ENCODE results near the gene TCEA2. TPM values are rescaled to one million over a fixed set of nuclear protein-coding genes. Genes with fewer than 3 reads are reported as not detected.
A peak's percentile ranks its signal among the peaks of the same experiment; 100 is the strongest.

The TCEA2 gene
- total and polyA plus RNA-seq, 9 of the 15 experiments (the other 6 are each of a cell fraction or from before 2014, with no cell fraction given) = 1.4 to 28.7 (median 5.4) TPM

- TF ChIP-seq MGA (IDR thresholded peaks at IDR 0.05) = no peak
- TF ChIP-seq THRAP3 (IDR thresholded peaks at IDR 0.05; ENCODE audit: borderline replicate concordance) = no peak
- TF ChIP-seq BCOR (IDR thresholded peaks at IDR 0.05) = peak; percentile 90
- TF ChIP-seq, protein P1, sequence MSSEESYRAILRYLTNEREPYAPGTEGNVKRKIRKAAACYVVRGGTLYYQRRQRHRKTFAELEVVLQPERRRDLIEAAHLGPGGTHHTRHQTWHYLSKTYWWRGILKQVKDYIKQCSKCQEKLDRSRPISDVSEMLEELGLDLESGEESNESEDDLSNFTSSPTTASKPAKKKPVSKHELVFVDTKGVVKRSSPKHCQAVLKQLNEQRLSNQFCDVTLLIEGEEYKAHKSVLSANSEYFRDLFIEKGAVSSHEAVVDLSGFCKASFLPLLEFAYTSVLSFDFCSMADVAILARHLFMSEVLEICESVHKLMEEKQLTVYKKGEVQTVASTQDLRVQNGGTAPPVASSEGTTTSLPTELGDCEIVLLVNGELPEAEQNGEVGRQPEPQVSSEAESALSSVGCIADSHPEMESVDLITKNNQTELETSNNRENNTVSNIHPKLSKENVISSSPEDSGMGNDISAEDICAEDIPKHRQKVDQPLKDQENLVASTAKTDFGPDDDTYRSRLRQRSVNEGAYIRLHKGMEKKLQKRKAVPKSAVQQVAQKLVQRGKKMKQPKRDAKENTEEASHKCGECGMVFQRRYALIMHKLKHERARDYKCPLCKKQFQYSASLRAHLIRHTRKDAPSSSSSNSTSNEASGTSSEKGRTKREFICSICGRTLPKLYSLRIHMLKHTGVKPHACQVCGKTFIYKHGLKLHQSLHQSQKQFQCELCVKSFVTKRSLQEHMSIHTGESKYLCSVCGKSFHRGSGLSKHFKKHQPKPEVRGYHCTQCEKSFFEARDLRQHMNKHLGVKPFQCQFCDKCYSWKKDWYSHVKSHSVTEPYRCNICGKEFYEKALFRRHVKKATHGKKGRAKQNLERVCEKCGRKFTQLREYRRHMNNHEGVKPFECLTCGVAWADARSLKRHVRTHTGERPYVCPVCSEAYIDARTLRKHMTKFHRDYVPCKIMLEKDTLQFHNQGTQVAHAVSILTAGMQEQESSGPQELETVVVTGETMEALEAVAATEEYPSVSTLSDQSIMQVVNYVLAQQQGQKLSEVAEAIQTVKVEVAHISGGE (CRISPR knock-in tag; IDR thresholded peaks at IDR 0.05) = no peak
- no peak for TF ChIP-seq HNRNPL (IDR thresholded peaks at IDR 0.05; ENCODE audit: low read depth, low read length)
- no peak for TF ChIP-seq NR1H2 (CRISPR knock-in tag; IDR thresholded peaks at IDR 0.05)
- TF ChIP-seq SRSF7 (optimal IDR thresholded peaks at IDR 0.05; ENCODE audit: low read depth, low read length) = no peak
- peak; percentile 25 to 69; a peak in 1 of 4 replicates for TF ChIP-seq KDM1A (IDR thresholded peaks at IDR 0.05)
- no peak for TF ChIP-seq SETDB1 (IDR thresholded peaks at IDR 0.05; ENCODE audit: low read length)
- TF ChIP-seq L3MBTL2 (IDR thresholded peaks at IDR 0.05) = no peak
- TF ChIP-seq ZNF76 (CRISPR knock-in tag; IDR thresholded peaks at IDR 0.05; ENCODE audit: borderline replicate concordance) = no peak
- TF ChIP-seq MTA2 (IDR thresholded peaks at IDR 0.05; ENCODE audit: low read depth) = no peak
- TF ChIP-seq SMARCA5 (IDR thresholded peaks at IDR 0.05) = peak; percentile 80
Measured at GRCh38 chr20:64119681-64120341, 56.8 kb downstream of the TCEA2 start (continued).
